ENCODE data around the gene PABPN1L.

DNA sequence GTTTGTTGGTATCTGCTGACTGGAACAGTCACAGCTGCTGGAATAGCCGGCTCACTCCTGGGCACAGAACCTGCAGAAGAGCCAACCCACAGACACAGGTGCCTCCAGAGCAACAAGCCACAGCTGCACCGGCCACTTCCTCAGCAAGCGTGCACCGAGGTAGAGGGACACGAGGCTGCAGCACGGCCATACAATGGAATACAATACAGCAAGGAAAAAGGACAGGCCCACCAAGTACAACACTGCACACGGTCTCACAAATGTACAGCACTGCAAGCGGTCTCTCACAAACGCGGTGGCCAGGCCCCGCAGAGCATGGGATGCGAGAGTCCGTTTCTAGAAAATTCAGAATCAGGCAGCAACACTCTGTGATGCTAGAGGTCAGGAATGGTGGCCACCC, 47.4 kb upstream of the PABPN1L start:
- no peak for TF ChIP-seq CTCF (IDR thresholded peaks at IDR 0.05)
- no peak for TF ChIP-seq ZFX (IDR thresholded peaks at IDR 0.05; ENCODE audit: borderline replicate concordance)
